Measurements from ENCODE around the gene KCNK2. TPM values are rescaled to one million over a fixed set of nuclear protein-coding genes. Genes with fewer than 3 reads are reported as not detected.

KCNK2 gene
- total RNA-seq, 1 donor from 2014 or later = 1.1 TPM

GRCh38 chr1:215243345-215244054 is 161.0 kb downstream of the KCNK2 start:
- Mint-ChIP-seq H3K27me3 (ENCODE audit: insufficient read depth, low read depth) (no peaks in the 10 kb centered on the region), H3K27ac (no peak overlapping the region), H3K36me3 (no peaks in the 10 kb centered on the region), H3K4me1 (no peaks in the 10 kb centered on the region), H3K9me3 (no peaks in the 10 kb centered on the region), H3K4me3 (no peak overlapping the region)
- Histone ChIP-seq H2AFZ (replicated peaks) (no peak overlapping the region), H3K36me3 (no peaks in the 10 kb centered on the region), H3K4me1 (no peaks in the 10 kb centered on the region), H3K27me3 (no peaks in the 10 kb centered on the region), H3K9ac (no peak overlapping the region), H4K20me1 (ENCODE audit: low read depth) (no peaks in the 10 kb centered on the region), H3K4me2 (no peak overlapping the region), H3K9me3 (ENCODE audit: low read depth) (no peaks in the 10 kb centered on the region), H3F3A (ENCODE audit: low read depth) (no peaks in the 10 kb centered on the region), H3K27ac (no peak overlapping the region), H3K79me2 (ENCODE audit: low read depth) (no peaks in the 10 kb centered on the region), H3K4me3 (no peak overlapping the region)
- TF ChIP-seq CTCF (IDR thresholded peaks at IDR 0.05) = no peak
- no peak for TF ChIP-seq EZH2phosphoT487 (IDR thresholded peaks at IDR 0.05)
- TF ChIP-seq EZH2 (IDR thresholded peaks at IDR 0.05) = no peak
- DNase-seq (ENCODE audit: low spot score) = no peak

- H3K27ac ChIP-seq = no peak overlapping the region
- H3F3A ChIP-seq (ENCODE audit: low read depth) = no peaks in the 10 kb centered on the region
- no peak overlapping the region for H3K9ac ChIP-seq
- no peaks in the 10 kb centered on the region for H4K20me1 ChIP-seq (ENCODE audit: low read depth)
- H3K27me3 ChIP-seq = no peaks in the 10 kb centered on the region
- H3K4me1 ChIP-seq = no peaks in the 10 kb centered on the region
- TF ChIP-seq CTCF (IDR thresholded peaks at IDR 0.05) (no peak), EZH2phosphoT487 (IDR thresholded peaks at IDR 0.05) (no peak), EZH2 (IDR thresholded peaks at IDR 0.05) (no peak)
- H3K79me2 ChIP-seq (ENCODE audit: low read depth) = no peaks in the 10 kb centered on the region
- no peaks in the 10 kb centered on the region for H3K9me3 ChIP-seq (ENCODE audit: low read depth)
- no peaks in the 10 kb centered on the region for H3K36me3 ChIP-seq
- no peak overlapping the region for H3K4me3 ChIP-seq
- no peak overlapping the region for H3K4me3 Mint-ChIP-seq
- no peaks in the 10 kb centered on the region for H3K36me3 Mint-ChIP-seq
- H3K4me1 Mint-ChIP-seq = no peaks in the 10 kb centered on the region
- no peaks in the 10 kb centered on the region for H3K9me3 Mint-ChIP-seq
- no peak overlapping the region for H3K27ac Mint-ChIP-seq
- no peaks in the 10 kb centered on the region for H3K27me3 Mint-ChIP-seq (ENCODE audit: insufficient read depth, low read depth)
- H3K4me2 ChIP-seq = no peak overlapping the region
- no peak overlapping the region for H2AFZ ChIP-seq (replicated peaks)
- no peak for DNase-seq (ENCODE audit: low spot score)
Observed at GRCh38 chr1:215250913-215251312, 168.4 kb downstream of the KCNK2 start.

GRCh38 chr1:215251428-215251827 is 168.9 kb downstream of the KCNK2 start:
- DNase-seq (ENCODE audit: low spot score) = no peak
- no peaks in the 10 kb centered on the region for H3K36me3 ChIP-seq

More at GRCh38 chr1:215251428-215251827, 168.9 kb downstream of the KCNK2 start:
- Mint-ChIP-seq H3K36me3 (no peaks in the 10 kb centered on the region), H3K27me3 (ENCODE audit: insufficient read depth, low read depth) (no peaks in the 10 kb centered on the region), H3K4me1 (no peaks in the 10 kb centered on the region), H3K27ac (no peak overlapping the region), H3K9me3 (no peaks in the 10 kb centered on the region), H3K4me3 (no peak overlapping the region)
- TF ChIP-seq EZH2phosphoT487 (IDR thresholded peaks at IDR 0.05) = no peak
- TF ChIP-seq CTCF (IDR thresholded peaks at IDR 0.05) = no peak
- no peak for TF ChIP-seq EZH2 (IDR thresholded peaks at IDR 0.05)
- H3K4me3 ChIP-seq = no peak overlapping the region
- H4K20me1 ChIP-seq (ENCODE audit: low read depth) = no peaks in the 10 kb centered on the region
- H3K9me3 ChIP-seq (ENCODE audit: low read depth) = no peaks in the 10 kb centered on the region
- H3K9ac ChIP-seq = no peak overlapping the region
- H3K4me2 ChIP-seq = no peak overlapping the region
- H3K79me2 ChIP-seq (ENCODE audit: low read depth) = no peaks in the 10 kb centered on the region
- H3K27ac ChIP-seq = no peak overlapping the region
- no peak overlapping the region for H2AFZ ChIP-seq (replicated peaks)
- H3K4me1 ChIP-seq = no peaks in the 10 kb centered on the region
- H3K27me3 ChIP-seq = no peaks in the 10 kb centered on the region
- H3F3A ChIP-seq (ENCODE audit: low read depth) = no peaks in the 10 kb centered on the region

Data from neural progenitor cell (in vitro differentiated cells).